MCF 10A (cell line): ENCODE data around the gene GPC3. TPM values are rescaled to one million over a fixed set of nuclear protein-coding genes. Genes with fewer than 3 reads are reported as not detected.

Experiments used
- BruUV-seq: library from RNA; stranded (reverse); fragments of 400-500 nt; replicated peaks from 2 replicates; lab custom pipeline; 2021; lab: Mats Ljungman, UMichigan
- CTCF ChIA-PET: fragments of 300-600 bp; sonication (Branson Sonifier 250); formaldehyde crosslinking; extraction: SDS; loops from one replicate; lab custom pipeline; 2021; ENCODE audit warnings: antibody characterized with exemption, inconsistent platforms; lab: Yijun Ruan, JAX
- POLR2A ChIA-PET: fragments of 300-600, 350-650 bp; sonication (Branson Sonifier 250); formaldehyde crosslinking; extraction: SDS; loops from one replicate; lab custom pipeline; 2020; ENCODE audit warnings: antibody characterized with exemption, inconsistent platforms; lab: Yijun Ruan, JAX
- DNase-seq: peaks from one replicate; pipeline ENCODE4 v3.0.0-alpha.2; 2018; ENCODE audit not compliant: unreplicated experiment
- H3K27ac Mint-ChIP-seq: one replicate; pipeline ENCODE4 v1.8.0; 2022; ENCODE audit warnings: mild to moderate bottlenecking, low read depth, mixed read lengths; ENCODE audit not compliant: unreplicated experiment
- H3K27me3 Mint-ChIP-seq: one replicate; pipeline ENCODE4 v1.8.0; 2022; ENCODE audit warnings: mixed read lengths; ENCODE audit not compliant: insufficient read depth, unreplicated experiment
- H3K36me3 Mint-ChIP-seq: one replicate; pipeline ENCODE4 v1.8.0; 2022; ENCODE audit warnings: mild to moderate bottlenecking, moderate library complexity, mixed read lengths; ENCODE audit not compliant: insufficient read depth, unreplicated experiment
- H3K4me1 Mint-ChIP-seq: one replicate; pipeline ENCODE4 v1.8.0; 2022; ENCODE audit warnings: mixed read lengths; ENCODE audit not compliant: insufficient read depth, unreplicated experiment
- H3K4me3 Mint-ChIP-seq: one replicate; pipeline ENCODE4 v1.8.0; 2022; ENCODE audit warnings: mild to moderate bottlenecking, moderate library complexity, mixed read lengths; ENCODE audit not compliant: unreplicated experiment
- H3K9me3 Mint-ChIP-seq: one replicate; pipeline ENCODE4 v1.8.0; 2022; ENCODE audit warnings: mixed read lengths; ENCODE audit not compliant: unreplicated experiment
- CTCF ChIP-seq: fragments of 200-600 bp; IDR thresholded peaks from one replicate; pipeline ENCODE4 v1.8.0; 2022; ENCODE audit warnings: antibody characterized with exemption, mild to moderate bottlenecking; ENCODE audit not compliant: unreplicated experiment
- intact Hi-C: fragments of 100-400 bp; cut with micrococcal nuclease; formaldehyde crosslinking; loops from 2 replicates; pipeline ENCODE4 v1.14.1; 2022
- total RNA-seq: library from RNA; stranded (reverse); gene quantifications from 2 replicates; pipeline ENCODE4 v1.2.3, GENCODE V29; 2022

The GPC3 gene
- total RNA-seq, 1 experiment from 2014 or later, result 0.37 TPM

- Mint-ChIP-seq H3K9me3 (peaks cover 8% of the 10 kb centered on the region), H3K27me3 (no peaks in the 10 kb centered on the region), H3K4me3 (no peak overlapping the region), H3K36me3 (no peaks in the 10 kb centered on the region), H3K4me1 (no peaks in the 10 kb centered on the region), H3K27ac (peak overlapping the region; percentile 16)
- no TSS peak for BruUV-seq
- TF ChIP-seq CTCF, result no peak
- ChIA-PET POLR2A (interaction anchor here (0.6 kb wide), 1 partner anchor 126 kb away, joined by 3 read pairs; no protein-coding TSS in a partner anchor), CTCF (interaction anchor here (1.0 kb wide), 1 partner anchor 23 kb away, joined by 3 read pairs; no protein-coding TSS in a partner anchor)
- DNase-seq, result peak; percentile 46
- intact Hi-C loops, result no loop called here
Observed at GRCh38 chrX:133544115-133544514, 441.3 kb downstream of the GPC3 start.

GRCh38 chrX:133543654-133544053 is 441.7 kb downstream of the GPC3 start:
- H3K4me3 Mint-ChIP-seq, result no peak overlapping the region
- H3K27ac Mint-ChIP-seq, result peak overlapping the region; percentile 16
- POLR2A ChIA-PET, result no interaction called here
- H3K9me3 Mint-ChIP-seq, result peaks cover 8% of the 10 kb centered on the region
- BruUV-seq, result no TSS peak
- H3K36me3 Mint-ChIP-seq, result no peaks in the 10 kb centered on the region
- DNase-seq, result no peak
- no peaks in the 10 kb centered on the region for H3K27me3 Mint-ChIP-seq
- TF ChIP-seq CTCF, result no peak
- intact Hi-C loops, result no loop called here
- CTCF ChIA-PET, result interaction anchor here (1.0 kb wide), 1 partner anchor 24 kb away, joined by 3 read pairs; no protein-coding TSS in a partner anchor
- H3K4me1 Mint-ChIP-seq, result no peaks in the 10 kb centered on the region

- Mint-ChIP-seq H3K4me3 (no peak overlapping the region), H3K9me3 (peaks cover 8% of the 10 kb centered on the region), H3K27me3 (peaks cover 11% of the 10 kb centered on the region), H3K36me3 (no peaks in the 10 kb centered on the region), H3K27ac (no peak overlapping the region), H3K4me1 (no peaks in the 10 kb centered on the region)
- no TSS peak for BruUV-seq
- ChIA-PET CTCF (no interaction called here), POLR2A (no interaction called here)
- TF ChIP-seq CTCF, result no peak
- intact Hi-C loops, result no loop called here
- no peak for DNase-seq
Observed at GRCh38 chrX:133542476-133542875, 442.9 kb downstream of the GPC3 start.

- BruUV-seq, result no TSS peak
- intact Hi-C loops, result no loop called here
- H3K27ac Mint-ChIP-seq, result no peak overlapping the region
- no peak for TF ChIP-seq CTCF
- no peak for DNase-seq
- no peak overlapping the region for H3K4me3 Mint-ChIP-seq
- no peaks in the 10 kb centered on the region for H3K4me1 Mint-ChIP-seq
- H3K27me3 Mint-ChIP-seq, result peaks cover 19% of the 10 kb centered on the region
- peaks cover 8% of the 10 kb centered on the region for H3K9me3 Mint-ChIP-seq
- ChIA-PET POLR2A (no interaction called here), CTCF (no interaction called here)
- no peaks in the 10 kb centered on the region for H3K36me3 Mint-ChIP-seq
Observed at GRCh38 chrX:133541021-133541420, 444.4 kb downstream of the GPC3 start.
